Endothelial cell of umbilical vein (primary cell): Measurements from ENCODE around the gene TRIP13. TPM values are rescaled to one million over a fixed set of nuclear protein-coding genes. Genes with fewer than 3 reads are reported as not detected.

Experiments
- BruUV-seq: library from RNA; stranded (reverse); fragments of 400-500 nt; replicated peaks from 2 replicates; lab custom pipeline; 2021; lab: Mats Ljungman, UMichigan
- CTCF ChIA-PET: fragments of 300-600, 350-600 bp; sonication (Branson Sonifier 250); formaldehyde crosslinking; loops from one replicate; lab custom pipeline; 2021; ENCODE audit warnings: antibody characterized with exemption, inconsistent platforms; lab: Charles Lee
- POLR2A ChIA-PET: fragments of 300-600, 350-600 bp; sonication (Branson Sonifier 250); formaldehyde crosslinking; loops from one replicate; lab custom pipeline; 2021; ENCODE audit warnings: antibody characterized with exemption, inconsistent platforms; lab: Charles Lee
- DNase-seq: peaks from one replicate; pipeline ENCODE4 v3.0.0-alpha.2; 2011; ENCODE audit warnings: low read depth, low spot score
- FAIRE-seq: peaks from 2 replicates; lab custom pipeline; 2011; peaks lifted over from hg19 to GRCh38; lab: Jason Lieb, UNC
- H2AFZ ChIP-seq: 2 replicates; pipeline ENCODE4 v1.6.0; 2012; ENCODE audit warnings: low read depth, low read length, control low read depth, inconsistent platforms
- H3K27ac ChIP-seq: 2 replicates; pipeline ENCODE4 v1.5.1; 2011; ENCODE audit warnings: low read depth, mild to moderate bottlenecking, control low read depth, low read length, moderate library complexity; ENCODE audit not compliant: insufficient read depth
- H3K27me3 ChIP-seq, 2 experiments: 2 replicates each; pipeline versions ENCODE4 v1.6.0 to v1.6.1; 2011; ENCODE audit warnings: low read length in 2 of 2, mixed read lengths in 1 of 2; ENCODE audit not compliant: control insufficient read depth in 2 of 2, insufficient read depth in 2 of 2
- H3K36me3 ChIP-seq, 2 experiments: 2 replicates in 1 of 2; 3 replicates in 1 of 2; pipeline ENCODE4 v1.5.1; 2011; ENCODE audit warnings: low read length in 2 of 2, mild to moderate bottlenecking in 1 of 2, moderate library complexity in 1 of 2; ENCODE audit not compliant: control insufficient read depth in 2 of 2, insufficient read depth in 2 of 2; ENCODE audit errors: extremely low read depth in 1 of 2
- H3K4me1 ChIP-seq: 3 replicates; pipeline ENCODE4 v1.5.1; 2011; ENCODE audit warnings: mild to moderate bottlenecking, low read length; ENCODE audit not compliant: control insufficient read depth, insufficient read depth; ENCODE audit errors: extremely low read depth
- H3K4me2 ChIP-seq: 2 replicates; pipeline ENCODE4 v1.6.1; 2011; ENCODE audit warnings: low read length, control low read depth, mixed read lengths; ENCODE audit not compliant: insufficient read depth
- H3K4me3 ChIP-seq, 3 experiments: fragments of 200-600 bp in 1 of 3; sonication (generic), shearing (Covaris generic) in 1 of 3; replicated peaks in 1 of 3; 2 replicates each; pipeline ENCODE4 v1.5.1; 2011 to 2016; ENCODE audit warnings: control low read depth in 3 of 3, low read length in 3 of 3, mild to moderate bottlenecking in 2 of 3, inconsistent platforms in 1 of 3, low read depth in 1 of 3, moderate library complexity in 1 of 3; ENCODE audit not compliant: insufficient read depth in 1 of 3
- H3K79me2 ChIP-seq: 2 replicates; pipeline ENCODE4 v1.6.0; 2012; ENCODE audit warnings: low read length, inconsistent platforms; ENCODE audit not compliant: control insufficient read depth, insufficient read depth
- H3K9ac ChIP-seq: replicated peaks from 2 replicates; pipeline ENCODE3; 2011; ENCODE audit warnings: low read length, control low read depth; ENCODE audit not compliant: insufficient read depth; ENCODE audit errors: extremely low read depth
- H3K9me1 ChIP-seq: replicated peaks from 3 replicates; pipeline ENCODE4 v1.6.0; 2011; ENCODE audit warnings: mild to moderate bottlenecking, low read length; ENCODE audit not compliant: control insufficient read depth, insufficient read depth; ENCODE audit errors: extremely low read depth
- H3K9me3 ChIP-seq: replicated peaks from 2 replicates; pipeline ENCODE4 v1.5.1; 2012; ENCODE audit warnings: low read length, inconsistent platforms; ENCODE audit not compliant: control insufficient read depth, insufficient read depth
- H4K20me1 ChIP-seq: replicated peaks from 2 replicates; pipeline ENCODE3; 2011; ENCODE audit warnings: mild to moderate bottlenecking, low read length; ENCODE audit not compliant: control insufficient read depth, insufficient read depth; ENCODE audit errors: extremely low read depth
- EZH2 ChIP-seq: IDR thresholded peaks from 2 replicates; pipeline ENCODE4 v1.6.1; 2012; ENCODE audit warnings: borderline replicate concordance, low read depth, mild to moderate bottlenecking, moderate library complexity, low read length, inconsistent platforms; ENCODE audit not compliant: severe bottlenecking
- FOS ChIP-seq: IDR thresholded peaks from 2 replicates; pipeline ENCODE4 v1.6.1; 2011; ENCODE audit warnings: mild to moderate bottlenecking, low read length, moderate library complexity, borderline replicate concordance; ENCODE audit not compliant: insufficient read depth
- GATA2 ChIP-seq: IDR thresholded peaks from 2 replicates; pipeline ENCODE4 v1.7.0; 2011; ENCODE audit warnings: low read depth, mild to moderate bottlenecking, moderate library complexity, mixed read lengths, low read length; ENCODE audit not compliant: insufficient read length, insufficient read depth
- JUN ChIP-seq: IDR thresholded peaks from 2 replicates; pipeline ENCODE4 v1.6.1; 2011; ENCODE audit warnings: borderline replicate concordance, low read depth; ENCODE audit not compliant: insufficient read length, insufficient read depth
- MYC ChIP-seq: IDR thresholded peaks from one replicate; pipeline ENCODE4 v1.6.1; 2011; ENCODE audit warnings: mild to moderate bottlenecking, low read depth, low read length
- POLR2A ChIP-seq: IDR thresholded peaks from 2 replicates; pipeline ENCODE4 v1.6.1; 2012; ENCODE audit warnings: low read depth, mild to moderate bottlenecking, control low read depth, low read length
- POLR2AphosphoS5 ChIP-seq: IDR thresholded peaks from 2 replicates; pipeline ENCODE4 v1.6.1; 2012; ENCODE audit warnings: low read depth, mild to moderate bottlenecking, control low read depth, low read length, moderate library complexity; ENCODE audit not compliant: insufficient read depth
- dilution Hi-C: fragments of 300-500 bp; cut with MboI; formaldehyde crosslinking; loops from one replicate; pipeline ENCODE4 v1.15.0; 2019; ENCODE audit warnings: low sequenced_read_pairs; ENCODE audit not compliant: extremely low pct_ligation_motif_present
- intact Hi-C: fragments of 100-400 bp; cut with micrococcal nuclease; formaldehyde crosslinking; loops from one replicate; pipeline ENCODE4 v1.10.0; 2022
- polyA plus RNA-seq, 4 experiments: library from polyadenylated mRNA; depleted of rRNA in 3 of 4; stranded (reverse) in 3 of 4; unstranded in 1 of 4; fragments of >200 nt; gene quantifications; 2 replicates each; pipeline versions ENCODE4 v1.2.1 to v1.2.3, GENCODE V29; 2011 to 2012; ENCODE audit warnings: missing spikeins in 1 of 4
- total RNA-seq: library from RNA; stranded (reverse); gene quantifications from 2 replicates; pipeline ENCODE4 v1.2.3, GENCODE V29; 2021
- TF ChIP-seq, protein P1 (sequence below), 2 donors: IDR thresholded peaks; 1 replicate in 1 of 2; 2 replicates in 1 of 2; pipeline ENCODE4 v1.5.1; 2011; ENCODE audit warnings: low read length in 2 of 2, mild to moderate bottlenecking in 2 of 2, moderate library complexity in 2 of 2, control low read depth in 1 of 2, inconsistent platforms in 1 of 2, low read depth in 1 of 2; ENCODE audit not compliant: insufficient read depth in 1 of 2; ENCODE audit errors: extremely low read depth in 1 of 2
- TF ChIP-seq, protein P2 (sequence below): IDR thresholded peaks from 2 replicates; pipeline ENCODE4 v1.6.1; 2011; ENCODE audit not compliant: insufficient read depth, insufficient read length

Gene TRIP13
- total and polyA plus RNA-seq, 2 donors (not counting 3 experiments of a cell fraction or from before 2014, with no cell fraction given): 17.4 to 39.0 TPM

DNA sequence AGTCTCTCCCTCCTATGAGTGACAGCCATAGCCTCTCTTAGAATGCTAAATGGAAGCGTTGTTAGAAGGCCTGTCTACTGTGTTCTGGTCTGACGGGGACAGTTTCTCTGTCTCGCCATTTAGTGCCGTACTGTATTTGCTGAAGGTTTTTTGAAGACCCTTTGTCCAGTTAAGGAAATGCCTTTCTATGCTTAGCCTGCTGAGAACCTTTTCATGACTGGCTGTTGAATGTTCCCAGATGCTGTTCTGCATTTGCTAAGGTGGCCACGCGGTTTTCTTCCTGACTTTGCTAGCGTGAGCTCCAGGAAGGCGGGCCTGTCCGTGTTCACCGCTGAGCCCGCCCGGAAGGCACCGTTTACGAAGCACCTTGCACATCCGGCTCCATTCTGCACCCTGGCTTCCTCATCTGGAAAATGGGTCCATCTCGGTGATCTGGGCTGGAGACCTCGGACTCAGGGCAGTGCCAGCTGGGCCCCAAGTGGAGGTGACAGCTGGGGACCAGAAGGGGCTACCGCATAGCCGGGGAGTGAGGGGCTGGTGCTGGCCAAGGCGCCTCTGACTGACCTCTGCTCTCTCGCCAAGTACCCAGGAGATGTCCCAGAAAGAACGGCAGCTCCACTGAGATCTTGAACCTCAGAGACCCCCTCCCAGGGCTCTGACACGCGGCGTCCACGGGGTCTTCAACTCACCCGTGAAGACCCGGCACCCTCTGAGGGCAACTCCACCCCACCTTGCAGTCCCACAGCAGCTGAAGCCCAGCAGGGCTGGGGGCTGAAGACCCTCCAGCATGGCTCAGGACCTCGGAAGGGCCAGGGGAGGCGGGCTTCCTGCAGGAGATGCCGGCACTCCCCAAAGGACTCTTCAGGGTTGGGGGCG, 63.4 kb downstream of the TRIP13 start:
- intact Hi-C loops: no loop called here
- no peak overlapping the region for H3K27ac ChIP-seq

More for the DNA sequence above, 63.4 kb downstream of the TRIP13 start:
- H3K79me2 ChIP-seq: no peaks in the 10 kb centered on the region
- H4K20me1 ChIP-seq: no peaks in the 10 kb centered on the region
- dilution Hi-C loops: no loop called here
- H3K4me3 ChIP-seq: no peak overlapping the region
- DNase-seq (no peak), FAIRE-seq (no peak)
- no peak overlapping the region for H3K9ac ChIP-seq
- ChIA-PET POLR2A (no interaction called here), CTCF (interaction anchor here (0.8 to 1.5 kb wide), 8 partner anchors 8 to 184 kb away, joined by 3 to 7 read pairs (median 4); no protein-coding TSS in a partner anchor)
- TF ChIP-seq, protein P1, sequence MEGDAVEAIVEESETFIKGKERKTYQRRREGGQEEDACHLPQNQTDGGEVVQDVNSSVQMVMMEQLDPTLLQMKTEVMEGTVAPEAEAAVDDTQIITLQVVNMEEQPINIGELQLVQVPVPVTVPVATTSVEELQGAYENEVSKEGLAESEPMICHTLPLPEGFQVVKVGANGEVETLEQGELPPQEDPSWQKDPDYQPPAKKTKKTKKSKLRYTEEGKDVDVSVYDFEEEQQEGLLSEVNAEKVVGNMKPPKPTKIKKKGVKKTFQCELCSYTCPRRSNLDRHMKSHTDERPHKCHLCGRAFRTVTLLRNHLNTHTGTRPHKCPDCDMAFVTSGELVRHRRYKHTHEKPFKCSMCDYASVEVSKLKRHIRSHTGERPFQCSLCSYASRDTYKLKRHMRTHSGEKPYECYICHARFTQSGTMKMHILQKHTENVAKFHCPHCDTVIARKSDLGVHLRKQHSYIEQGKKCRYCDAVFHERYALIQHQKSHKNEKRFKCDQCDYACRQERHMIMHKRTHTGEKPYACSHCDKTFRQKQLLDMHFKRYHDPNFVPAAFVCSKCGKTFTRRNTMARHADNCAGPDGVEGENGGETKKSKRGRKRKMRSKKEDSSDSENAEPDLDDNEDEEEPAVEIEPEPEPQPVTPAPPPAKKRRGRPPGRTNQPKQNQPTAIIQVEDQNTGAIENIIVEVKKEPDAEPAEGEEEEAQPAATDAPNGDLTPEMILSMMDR (IDR thresholded peaks at IDR 0.05; ENCODE audit: extremely low read depth in 1 of 2, insufficient read depth in 1 of 2, low read depth in 1 of 2, low read length in 2 of 2): no peak
- TF ChIP-seq JUN (no peak), GATA2 (no peak), POLR2A (no peak), POLR2AphosphoS5 (no peak), EZH2 (no peak), MYC (no peak), FOS (no peak)
- TF ChIP-seq, protein P2, sequence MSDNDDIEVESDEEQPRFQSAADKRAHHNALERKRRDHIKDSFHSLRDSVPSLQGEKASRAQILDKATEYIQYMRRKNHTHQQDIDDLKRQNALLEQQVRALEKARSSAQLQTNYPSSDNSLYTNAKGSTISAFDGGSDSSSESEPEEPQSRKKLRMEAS: no peak
- peaks cover 19% of the 10 kb centered on the region for H3K4me1 ChIP-seq
- no peak overlapping the region for H2AFZ ChIP-seq
- peaks cover 0 to 2% of the 10 kb centered on the region in 2 experiments for H3K27me3 ChIP-seq
- no peaks in the 10 kb centered on the region for H3K36me3 ChIP-seq
- H3K9me1 ChIP-seq: no peaks in the 10 kb centered on the region
- no peaks in the 10 kb centered on the region for H3K9me3 ChIP-seq
- no peak overlapping the region for H3K4me2 ChIP-seq
- no TSS peak for BruUV-seq
